HEK293 (cell line): ENCODE results near the gene NEURL1.

ENCODE experiments used
- CTCF ChIA-PET: fragments of 350-600 bp; formaldehyde crosslinking; extraction: SDS; loops from one replicate; lab custom pipeline; 2021; ENCODE audit warnings: antibody characterized with exemption; lab: Yijun Ruan, JAX
- POLR2A ChIA-PET: fragments of 300-600 bp; formaldehyde crosslinking; extraction: SDS; loops from one replicate; lab custom pipeline; 2020; ENCODE audit warnings: antibody characterized with exemption, inconsistent platforms; lab: Yijun Ruan, JAX
- H3K27ac ChIP-seq: fragments of 200-500 bp; sonication (Bioruptor generic); 2 replicates; pipeline ENCODE4 v1.5.1; 2014; ENCODE audit warnings: low read depth, low read length, control low read depth, inconsistent platforms; ENCODE audit errors: extremely low read depth
- H3K36me3 ChIP-seq, 2 experiments: fragments of 200-500 bp in 1 of 2; sonication (Bioruptor generic) in 1 of 2; 1 replicate in 1 of 2; 2 replicates in 1 of 2; pipeline ENCODE4 v1.5.1; 2014 to 2017; ENCODE audit warnings: inconsistent platforms in 2 of 2, low read length in 2 of 2; ENCODE audit not compliant: control insufficient read depth in 2 of 2, insufficient read depth in 1 of 2
- H3K4me1 ChIP-seq: fragments of 200-500 bp; sonication (Bioruptor generic); 2 replicates; pipeline ENCODE4 v1.5.1; 2014; ENCODE audit warnings: mild to moderate bottlenecking, low read length, inconsistent platforms; ENCODE audit not compliant: control insufficient read depth, insufficient read depth
- H3K4me3 ChIP-seq: 2 replicates; pipeline ENCODE4 v1.5.1; 2011; ENCODE audit warnings: low read depth, mild to moderate bottlenecking, control low read depth, low read length, moderate library complexity
- H3K9me3 ChIP-seq: fragments of 200-500 bp; sonication (Bioruptor generic); 2 replicates; pipeline ENCODE4 v1.5.1; 2014; ENCODE audit warnings: low read depth, low read length, inconsistent platforms; ENCODE audit not compliant: control insufficient read depth, insufficient read depth
- EGR2 ChIP-seq: fragments of 450-650 bp; formaldehyde crosslinking; IDR thresholded peaks from 2 replicates; pipeline ENCODE4 v1.5.1; 2016; ENCODE audit warnings: low read depth, missing biosample characterization, missing genetic modification characterization
- HOXD13 ChIP-seq: sonication (generic); formaldehyde crosslinking; IDR thresholded peaks from 2 replicates; pipeline ENCODE4 v1.8.0; 2022; ENCODE audit warnings: missing genetic modification reagents, borderline replicate concordance
- REPIN1 ChIP-seq: fragments of 450-650 bp; formaldehyde crosslinking; IDR thresholded peaks from 2 replicates; pipeline ENCODE4 v1.5.1; 2017; ENCODE audit warnings: missing biosample characterization, missing genetic modification characterization, low read depth
- TSHZ1 ChIP-seq: fragments of 450-650 bp; formaldehyde crosslinking; IDR thresholded peaks from 2 replicates; pipeline ENCODE4 v1.5.1; 2016; ENCODE audit warnings: missing biosample characterization, missing genetic modification characterization, borderline replicate concordance
- ZBTB20 ChIP-seq: fragments of 450-650 bp; formaldehyde crosslinking; IDR thresholded peaks from 2 replicates; pipeline ENCODE4 v1.5.1; 2016; ENCODE audit warnings: missing biosample characterization, missing genetic modification characterization
- ZBTB21 ChIP-seq: fragments of 450-650 bp; formaldehyde crosslinking; IDR thresholded peaks from 2 replicates; pipeline ENCODE4 v1.5.1; 2017; ENCODE audit warnings: missing biosample characterization, missing genetic modification characterization
- ZFHX2 ChIP-seq: fragments of 450-650 bp; formaldehyde crosslinking; conservative IDR thresholded peaks from 2 replicates; pipeline ENCODE4 v1.5.1; 2016; ENCODE audit warnings: missing biosample characterization, missing genetic modification characterization
- ZNF155 ChIP-seq: fragments of 450-650 bp; formaldehyde crosslinking; IDR thresholded peaks from 2 replicates; pipeline ENCODE4 v1.5.1; 2016; ENCODE audit warnings: missing biosample characterization, missing genetic modification characterization
- ZNF19 ChIP-seq: fragments of 450-650 bp; formaldehyde crosslinking; IDR thresholded peaks from 2 replicates; pipeline ENCODE4; 2016; ENCODE audit warnings: missing biosample characterization, missing genetic modification characterization, low read depth
- ZNF2 ChIP-seq: fragments of 450-650 bp; formaldehyde crosslinking; IDR thresholded peaks from 2 replicates; pipeline ENCODE4 v1.5.1; 2016; ENCODE audit warnings: missing biosample characterization, missing genetic modification characterization
- ZNF202 ChIP-seq: fragments of 450-650 bp; formaldehyde crosslinking; IDR thresholded peaks from 2 replicates; pipeline ENCODE4 v1.5.1; 2016; ENCODE audit warnings: missing biosample characterization, missing genetic modification characterization, borderline replicate concordance
- ZNF239 ChIP-seq: fragments of 450-650 bp; formaldehyde crosslinking; IDR thresholded peaks from 2 replicates; pipeline ENCODE4 v1.5.1; 2016; ENCODE audit warnings: missing biosample characterization, missing genetic modification characterization
- ZNF274 ChIP-seq, 2 experiments: fragments of 200-500 bp in 1 of 2; fragments of 450-650 bp in 1 of 2; sonication (Bioruptor generic) in 1 of 2; formaldehyde crosslinking in 1 of 2; IDR thresholded peaks; 2 replicates each; pipeline versions ENCODE4 v1.5.1 to v1.6.1; 2014 to 2016; ENCODE audit warnings: borderline replicate concordance in 1 of 2, inconsistent platforms in 1 of 2, low read length in 1 of 2, missing biosample characterization in 1 of 2, missing genetic modification characterization in 1 of 2
- ZNF311 ChIP-seq: fragments of 450-650 bp; formaldehyde crosslinking; IDR thresholded peaks from 2 replicates; pipeline ENCODE4 v1.5.1; 2017; ENCODE audit warnings: missing biosample characterization, missing genetic modification characterization, borderline replicate concordance
- ZNF544 ChIP-seq: fragments of 450-650 bp; formaldehyde crosslinking; IDR thresholded peaks from 2 replicates; pipeline ENCODE4 v1.5.0; 2017; ENCODE audit warnings: missing biosample characterization, missing genetic modification characterization
- ZNF560 ChIP-seq: fragments of 450-650 bp; formaldehyde crosslinking; IDR thresholded peaks from 2 replicates; pipeline ENCODE4 v1.5.1; 2017; ENCODE audit warnings: missing biosample characterization, missing genetic modification characterization, borderline replicate concordance
- ZNF623 ChIP-seq: fragments of 450-650 bp; formaldehyde crosslinking; IDR thresholded peaks from 2 replicates; pipeline ENCODE4 v1.5.1; 2016; ENCODE audit warnings: missing biosample characterization, missing genetic modification characterization
- ZNF664 ChIP-seq: fragments of 450-650 bp; formaldehyde crosslinking; IDR thresholded peaks from 2 replicates; pipeline ENCODE4 v1.5.1; 2016; ENCODE audit warnings: missing biosample characterization, missing genetic modification characterization
- ZNF76 ChIP-seq: fragments of 450-650 bp; formaldehyde crosslinking; IDR thresholded peaks from 2 replicates; pipeline ENCODE4; 2016; ENCODE audit warnings: low read depth, missing biosample characterization, missing genetic modification characterization, borderline replicate concordance
- ZNF768 ChIP-seq: fragments of 450-650 bp; formaldehyde crosslinking; IDR thresholded peaks from 2 replicates; pipeline ENCODE4 v1.5.1; 2018; ENCODE audit warnings: missing biosample characterization, mild to moderate bottlenecking, missing genetic modification characterization
- ZNF785 ChIP-seq: fragments of 450-650 bp; formaldehyde crosslinking; IDR thresholded peaks from 2 replicates; pipeline ENCODE4 v1.5.1; 2016; ENCODE audit warnings: missing biosample characterization, missing genetic modification characterization
- ZSCAN16 ChIP-seq: fragments of 450-650 bp; formaldehyde crosslinking; IDR thresholded peaks from 2 replicates; pipeline ENCODE4 v1.5.1; 2016; ENCODE audit warnings: missing biosample characterization, missing genetic modification characterization
- TF ChIP-seq, protein P1 (sequence below): fragments of 450-650 bp; formaldehyde crosslinking; IDR thresholded peaks from 2 replicates; pipeline ENCODE4 v1.5.1; 2016; ENCODE audit warnings: missing biosample characterization, missing genetic modification characterization
- TF ChIP-seq, protein P2 (sequence below): fragments of 450-650 bp; formaldehyde crosslinking; IDR thresholded peaks from 2 replicates; pipeline ENCODE4 v1.5.1; 2016; ENCODE audit warnings: missing biosample characterization, missing genetic modification characterization

Gene NEURL1

GRCh38 chr10:103637011-103637410 lies 143.5 kb downstream of the NEURL1 start:
- H3K36me3 ChIP-seq: peaks cover 0 to 77% of the 10 kb centered on the region in 2 experiments; a peak in 1 of 3 replicates
- H3K4me3 ChIP-seq: no peak overlapping the region
- H3K27ac ChIP-seq: no peak overlapping the region
- TF ChIP-seq ZNF202 (no peak), ZNF274 (IDR thresholded peaks at IDR 0.05; ENCODE audit: low read length) (no peak), ZNF274 (tag by site-specific recombination; IDR thresholded peaks at IDR 0.05; ENCODE audit: borderline replicate concordance) (no peak), ZNF2 (tag by site-specific recombination) (no peak)
- TF ChIP-seq, all 188 proteins: peak for 0
- ChIA-PET POLR2A (no interaction called here), CTCF (no interaction called here)
- Histone ChIP-seq H3K9me3 (no peaks in the 10 kb centered on the region), H3K4me1 (no peaks in the 10 kb centered on the region)

DNA sequence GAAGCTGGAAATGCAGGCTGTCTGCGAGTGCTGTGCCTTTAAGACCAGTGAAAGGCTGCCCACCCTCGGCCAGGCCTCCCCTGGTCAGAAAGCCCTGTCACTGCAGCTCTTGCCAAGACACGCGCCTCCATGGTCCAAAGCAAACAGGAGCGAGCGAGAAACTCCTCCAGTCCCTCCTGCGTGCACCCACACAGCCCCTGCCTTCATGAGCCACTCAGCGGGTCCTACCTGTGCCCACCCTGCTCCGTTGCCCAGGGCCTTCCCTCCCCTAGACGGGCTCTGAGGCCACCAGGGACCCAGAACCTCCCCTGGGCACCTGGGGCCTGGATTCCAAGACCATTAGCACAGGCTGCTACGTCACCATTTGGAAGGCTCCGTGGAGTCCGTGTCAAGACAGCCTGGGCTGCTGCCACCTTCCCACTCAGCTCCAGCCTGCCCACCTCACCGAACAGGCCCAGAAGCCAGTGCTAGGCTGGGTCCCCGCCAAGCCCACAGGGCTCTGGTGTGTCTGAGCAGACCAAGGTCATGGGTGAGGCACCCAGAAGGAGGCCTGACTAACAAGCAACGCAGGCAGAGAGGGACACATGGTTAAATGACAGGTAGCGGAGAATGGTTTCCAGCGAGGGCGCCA lies 144.5 kb downstream of the NEURL1 start:
- no peak overlapping the region for H3K4me3 ChIP-seq
- POLR2A ChIA-PET: no interaction called here
- TF ChIP-seq ZNF664 (tag by site-specific recombination): no peak
- no peak for TF ChIP-seq ZNF19 (tag by site-specific recombination)
- no peak for TF ChIP-seq ZNF623 (tag by site-specific recombination)
- peak; percentile 82 for TF ChIP-seq ZFHX2 (tag by site-specific recombination)
- TF ChIP-seq EGR2 (tag by site-specific recombination): peak; percentile 86
- TF ChIP-seq ZNF560 (tag by site-specific recombination): no peak
- TF ChIP-seq HOXD13 (CRISPR knock-in tag): no peak
- no peaks in the 10 kb centered on the region for H3K9me3 ChIP-seq
- H3K36me3 ChIP-seq: peaks cover 0 to 82% of the 10 kb centered on the region in 2 experiments; a peak in 1 of 3 replicates
- no peak overlapping the region for H3K27ac ChIP-seq
- CTCF ChIA-PET: no interaction called here
- H3K4me1 ChIP-seq: no peaks in the 10 kb centered on the region

DNA sequence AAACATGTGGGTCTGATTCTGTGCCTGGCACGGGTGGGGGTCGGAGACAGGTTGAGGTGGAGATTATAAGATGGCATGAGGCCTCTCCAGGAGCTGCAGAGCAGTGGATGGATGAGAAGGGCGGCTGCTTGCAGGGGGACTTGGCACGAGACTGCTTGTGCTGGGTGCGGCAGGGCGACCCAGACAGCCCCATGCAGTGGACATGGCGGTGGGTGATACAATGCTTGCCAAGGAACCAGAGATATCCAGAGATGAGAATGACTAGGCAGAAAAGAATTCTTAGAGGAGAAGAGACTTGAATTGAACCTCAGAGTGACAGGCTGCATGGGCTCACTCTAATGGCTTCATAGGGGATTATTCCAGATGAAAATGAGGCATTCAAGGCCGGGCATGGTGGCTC lies 145.4 kb downstream of the NEURL1 start:
- H3K4me1 ChIP-seq: no peaks in the 10 kb centered on the region; the same call in 1 of the 2 replicates
- H3K36me3 ChIP-seq: peaks cover 0 to 85% of the 10 kb centered on the region in 2 experiments; a peak in 1 of 3 replicates
- H3K4me3 ChIP-seq: no peak overlapping the region
- CTCF ChIA-PET: no interaction called here
- H3K9me3 ChIP-seq: no peaks in the 10 kb centered on the region
- POLR2A ChIA-PET: no interaction called here
- no peak overlapping the region for H3K27ac ChIP-seq
- no peak for TF ChIP-seq ZNF239 (tag by site-specific recombination)
- TF ChIP-seq TSHZ1 (tag by site-specific recombination): no peak
- TF ChIP-seq, protein P1, sequence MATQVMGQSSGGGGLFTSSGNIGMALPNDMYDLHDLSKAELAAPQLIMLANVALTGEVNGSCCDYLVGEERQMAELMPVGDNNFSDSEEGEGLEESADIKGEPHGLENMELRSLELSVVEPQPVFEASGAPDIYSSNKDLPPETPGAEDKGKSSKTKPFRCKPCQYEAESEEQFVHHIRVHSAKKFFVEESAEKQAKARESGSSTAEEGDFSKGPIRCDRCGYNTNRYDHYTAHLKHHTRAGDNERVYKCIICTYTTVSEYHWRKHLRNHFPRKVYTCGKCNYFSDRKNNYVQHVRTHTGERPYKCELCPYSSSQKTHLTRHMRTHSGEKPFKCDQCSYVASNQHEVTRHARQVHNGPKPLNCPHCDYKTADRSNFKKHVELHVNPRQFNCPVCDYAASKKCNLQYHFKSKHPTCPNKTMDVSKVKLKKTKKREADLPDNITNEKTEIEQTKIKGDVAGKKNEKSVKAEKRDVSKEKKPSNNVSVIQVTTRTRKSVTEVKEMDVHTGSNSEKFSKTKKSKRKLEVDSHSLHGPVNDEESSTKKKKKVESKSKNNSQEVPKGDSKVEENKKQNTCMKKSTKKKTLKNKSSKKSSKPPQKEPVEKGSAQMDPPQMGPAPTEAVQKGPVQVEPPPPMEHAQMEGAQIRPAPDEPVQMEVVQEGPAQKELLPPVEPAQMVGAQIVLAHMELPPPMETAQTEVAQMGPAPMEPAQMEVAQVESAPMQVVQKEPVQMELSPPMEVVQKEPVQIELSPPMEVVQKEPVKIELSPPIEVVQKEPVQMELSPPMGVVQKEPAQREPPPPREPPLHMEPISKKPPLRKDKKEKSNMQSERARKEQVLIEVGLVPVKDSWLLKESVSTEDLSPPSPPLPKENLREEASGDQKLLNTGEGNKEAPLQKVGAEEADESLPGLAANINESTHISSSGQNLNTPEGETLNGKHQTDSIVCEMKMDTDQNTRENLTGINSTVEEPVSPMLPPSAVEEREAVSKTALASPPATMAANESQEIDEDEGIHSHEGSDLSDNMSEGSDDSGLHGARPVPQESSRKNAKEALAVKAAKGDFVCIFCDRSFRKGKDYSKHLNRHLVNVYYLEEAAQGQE: no peak
- TF ChIP-seq ZNF544: no peak
- no peak for TF ChIP-seq ZBTB20
- no peak for TF ChIP-seq ZSCAN16 (tag by site-specific recombination)
- no peak for TF ChIP-seq ZNF311
- TF ChIP-seq, protein P2, sequence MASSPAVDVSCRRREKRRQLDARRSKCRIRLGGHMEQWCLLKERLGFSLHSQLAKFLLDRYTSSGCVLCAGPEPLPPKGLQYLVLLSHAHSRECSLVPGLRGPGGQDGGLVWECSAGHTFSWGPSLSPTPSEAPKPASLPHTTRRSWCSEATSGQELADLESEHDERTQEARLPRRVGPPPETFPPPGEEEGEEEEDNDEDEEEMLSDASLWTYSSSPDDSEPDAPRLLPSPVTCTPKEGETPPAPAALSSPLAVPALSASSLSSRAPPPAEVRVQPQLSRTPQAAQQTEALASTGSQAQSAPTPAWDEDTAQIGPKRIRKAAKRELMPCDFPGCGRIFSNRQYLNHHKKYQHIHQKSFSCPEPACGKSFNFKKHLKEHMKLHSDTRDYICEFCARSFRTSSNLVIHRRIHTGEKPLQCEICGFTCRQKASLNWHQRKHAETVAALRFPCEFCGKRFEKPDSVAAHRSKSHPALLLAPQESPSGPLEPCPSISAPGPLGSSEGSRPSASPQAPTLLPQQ (tag by site-specific recombination): no peak
- TF ChIP-seq ZNF155 (tag by site-specific recombination): no peak
- no peak for TF ChIP-seq ZNF785 (tag by site-specific recombination)
- TF ChIP-seq ZNF768 (tag by site-specific recombination): no peak
- no peak for TF ChIP-seq REPIN1 (tag by site-specific recombination)
- no peak for TF ChIP-seq ZBTB21 (tag by site-specific recombination)
- no peak for TF ChIP-seq ZNF76 (tag by site-specific recombination)
